DOHH2 (cell line): Measurements from ENCODE around the gene MRPS23.

ENCODE experiments used
- CTCF ChIP-seq: fragments of 200-600 bp; sonication (generic); IDR thresholded peaks from one replicate; pipeline ENCODE4 v1.5.1; 2014; ENCODE audit warnings: antibody characterized with exemption, mild to moderate bottlenecking, low read depth, low read length; ENCODE audit not compliant: poor library complexity, severe bottlenecking
- EZH2phosphoT487 ChIP-seq: fragments of 200-600 bp; sonication (generic); IDR thresholded peaks from 2 replicates; pipeline ENCODE4 v1.6.1; 2017; ENCODE audit warnings: borderline replicate concordance, mild to moderate bottlenecking, antibody characterized with exemption, low read length, moderate library complexity, mixed read lengths

DNA sequence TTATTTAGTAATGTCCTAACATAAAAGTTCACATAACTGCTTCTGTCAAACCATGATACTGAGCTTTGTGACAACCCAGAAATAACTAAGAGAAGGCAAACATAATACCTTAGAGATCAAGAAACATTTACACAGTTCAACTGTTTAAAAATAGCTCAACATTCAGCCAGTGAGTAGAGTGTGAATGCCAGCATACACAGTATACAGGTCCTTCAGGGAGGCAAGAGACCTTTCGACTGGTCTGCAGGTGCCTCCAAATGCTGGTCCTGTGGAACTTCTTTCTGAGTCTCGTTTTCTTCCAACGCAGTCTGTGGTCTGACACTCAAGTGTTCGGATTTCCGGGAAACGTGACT lies 10.3 kb downstream of the MRPS23 start:
- TF ChIP-seq CTCF (no peak), EZH2phosphoT487 (no peak)
